RWPE2 (cell line): ENCODE measurements around the gene MRPL37.

Experiments
- ATAC-seq: fragments of 200-7000 bp; cut with Tn5 transposase; 3 replicates; pipeline ENCODE4 v1.9.1; 2021; ENCODE audit warnings: low read depth
- DNase-seq: peaks from one replicate; pipeline ENCODE4 v3.0.0-alpha.2; 2020; ENCODE audit warnings: low spot score
- H3K27ac ChIP-seq: fragments of 450-650 bp; 2 replicates; pipeline ENCODE4 v1.5.1; 2017; ENCODE audit warnings: mild to moderate bottlenecking; ENCODE audit not compliant: poor library complexity, severe bottlenecking
- H3K27me3 ChIP-seq: fragments of 250-450 bp; sonication (Bioruptor Pico); 2 replicates; pipeline ENCODE4 v1.5.1; 2021; ENCODE audit warnings: mild to moderate bottlenecking, moderate library complexity; ENCODE audit not compliant: insufficient read depth, poor library complexity, severe bottlenecking
- H3K36me3 ChIP-seq: fragments of 250-450 bp; sonication (Bioruptor Pico); 2 replicates; pipeline ENCODE4 v1.5.1; 2020; ENCODE audit warnings: low read depth, mild to moderate bottlenecking, moderate library complexity
- H3K4me1 ChIP-seq: fragments of 250-450 bp; sonication (Bioruptor Pico); 2 replicates; pipeline ENCODE4 v1.5.1; 2021; ENCODE audit warnings: mild to moderate bottlenecking, moderate library complexity; ENCODE audit not compliant: insufficient read depth, poor library complexity, severe bottlenecking
- H3K4me3 ChIP-seq: fragments of 250-450 bp; sonication (Bioruptor Pico); 2 replicates; pipeline ENCODE4 v1.5.1; 2021; ENCODE audit warnings: mild to moderate bottlenecking, moderate library complexity; ENCODE audit not compliant: severe bottlenecking
- H3K9me3 ChIP-seq: fragments of 250-450 bp; sonication (Bioruptor Pico); 2 replicates; pipeline ENCODE4 v1.5.1; 2021; ENCODE audit warnings: mild to moderate bottlenecking, moderate library complexity; ENCODE audit not compliant: severe bottlenecking
- TF ChIP-seq, protein P1 (sequence below): fragments of 450-650 bp; IDR thresholded peaks from one replicate; pipeline ENCODE4 v1.5.1; 2017; ENCODE audit warnings: mild to moderate bottlenecking, moderate library complexity; ENCODE audit not compliant: poor library complexity, severe bottlenecking

The MRPL37 gene

DNA sequence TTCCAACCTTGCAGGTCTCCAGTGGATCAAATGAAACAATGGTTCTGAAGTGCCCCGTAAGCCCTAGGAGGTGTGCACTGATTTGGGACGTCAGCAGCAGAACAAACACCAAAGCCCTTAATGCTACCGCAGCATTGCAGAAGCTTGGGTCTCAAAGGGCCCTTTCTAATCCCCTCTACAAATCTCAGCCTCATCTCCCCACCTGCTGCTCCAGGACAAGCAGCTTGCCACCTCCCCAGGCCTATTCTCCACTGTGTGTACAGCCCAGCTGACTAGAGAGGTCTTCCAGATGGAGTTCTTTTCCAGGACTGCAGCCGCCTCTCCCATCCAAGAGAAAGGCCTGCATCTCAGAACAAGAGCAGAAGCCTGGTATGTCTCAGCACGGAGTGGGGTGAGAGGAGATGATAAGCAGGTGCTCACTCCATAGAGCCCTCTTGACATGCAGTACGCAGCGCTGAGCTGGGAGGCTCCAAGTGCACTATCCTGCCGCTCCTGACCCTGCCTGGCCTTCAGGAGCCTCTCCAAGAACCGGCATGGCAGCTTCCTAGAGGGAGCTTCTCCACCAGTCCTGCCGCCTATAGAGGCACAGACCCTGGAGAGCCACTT, 46.3 kb downstream of the MRPL37 start:
- no peaks in the 10 kb centered on the region for H3K9me3 ChIP-seq
- DNase-seq (no peak), ATAC-seq (no peak)
- TF ChIP-seq, protein P1, sequence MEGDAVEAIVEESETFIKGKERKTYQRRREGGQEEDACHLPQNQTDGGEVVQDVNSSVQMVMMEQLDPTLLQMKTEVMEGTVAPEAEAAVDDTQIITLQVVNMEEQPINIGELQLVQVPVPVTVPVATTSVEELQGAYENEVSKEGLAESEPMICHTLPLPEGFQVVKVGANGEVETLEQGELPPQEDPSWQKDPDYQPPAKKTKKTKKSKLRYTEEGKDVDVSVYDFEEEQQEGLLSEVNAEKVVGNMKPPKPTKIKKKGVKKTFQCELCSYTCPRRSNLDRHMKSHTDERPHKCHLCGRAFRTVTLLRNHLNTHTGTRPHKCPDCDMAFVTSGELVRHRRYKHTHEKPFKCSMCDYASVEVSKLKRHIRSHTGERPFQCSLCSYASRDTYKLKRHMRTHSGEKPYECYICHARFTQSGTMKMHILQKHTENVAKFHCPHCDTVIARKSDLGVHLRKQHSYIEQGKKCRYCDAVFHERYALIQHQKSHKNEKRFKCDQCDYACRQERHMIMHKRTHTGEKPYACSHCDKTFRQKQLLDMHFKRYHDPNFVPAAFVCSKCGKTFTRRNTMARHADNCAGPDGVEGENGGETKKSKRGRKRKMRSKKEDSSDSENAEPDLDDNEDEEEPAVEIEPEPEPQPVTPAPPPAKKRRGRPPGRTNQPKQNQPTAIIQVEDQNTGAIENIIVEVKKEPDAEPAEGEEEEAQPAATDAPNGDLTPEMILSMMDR, result no peak
- no peaks in the 10 kb centered on the region for H3K27me3 ChIP-seq
- no peaks in the 10 kb centered on the region for H3K36me3 ChIP-seq
- no peaks in the 10 kb centered on the region for H3K4me1 ChIP-seq
- no peak overlapping the region for H3K4me3 ChIP-seq
- no peak overlapping the region for H3K27ac ChIP-seq

DNA sequence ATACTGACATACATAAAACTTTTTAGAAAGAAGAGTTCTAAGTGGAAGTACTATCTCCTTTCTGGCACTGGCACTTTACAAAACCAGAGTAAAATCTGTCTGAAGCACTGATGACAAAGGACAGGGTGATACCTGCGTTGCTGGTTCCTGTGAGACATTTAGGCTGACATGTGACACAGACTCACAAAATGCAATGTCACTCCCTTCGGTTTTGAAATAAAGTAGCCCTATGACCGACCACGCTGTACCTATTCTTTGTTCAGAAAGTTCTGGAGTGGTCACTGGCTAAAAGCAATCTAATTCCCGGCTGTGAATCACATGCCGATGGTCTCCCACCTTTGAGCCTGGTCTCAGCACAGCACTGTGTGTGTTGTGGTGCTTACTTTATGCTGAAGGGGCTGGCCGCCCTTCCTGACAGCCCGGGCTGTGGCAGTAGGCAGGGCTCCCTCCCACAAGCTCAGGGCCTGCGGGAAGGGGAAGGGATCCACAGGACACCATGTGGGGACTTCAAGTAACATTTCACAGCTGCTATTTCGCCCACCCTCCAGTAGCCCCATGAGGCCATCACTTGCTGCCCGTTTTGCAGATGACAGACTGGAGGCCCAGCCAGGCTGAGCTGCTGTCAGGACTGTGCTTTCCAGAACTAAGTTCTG, 48.0 kb downstream of the MRPL37 start:
- no peak overlapping the region for H3K27ac ChIP-seq
- ATAC-seq, result no peak
- H3K9me3 ChIP-seq, result no peaks in the 10 kb centered on the region
- H3K27me3 ChIP-seq, result no peaks in the 10 kb centered on the region
- H3K36me3 ChIP-seq, result no peaks in the 10 kb centered on the region
- no peak overlapping the region for H3K4me3 ChIP-seq
- DNase-seq, result no peak
- peaks cover 3% of the 10 kb centered on the region for H3K4me1 ChIP-seq
- TF ChIP-seq, protein P1, result no peak

DNA sequence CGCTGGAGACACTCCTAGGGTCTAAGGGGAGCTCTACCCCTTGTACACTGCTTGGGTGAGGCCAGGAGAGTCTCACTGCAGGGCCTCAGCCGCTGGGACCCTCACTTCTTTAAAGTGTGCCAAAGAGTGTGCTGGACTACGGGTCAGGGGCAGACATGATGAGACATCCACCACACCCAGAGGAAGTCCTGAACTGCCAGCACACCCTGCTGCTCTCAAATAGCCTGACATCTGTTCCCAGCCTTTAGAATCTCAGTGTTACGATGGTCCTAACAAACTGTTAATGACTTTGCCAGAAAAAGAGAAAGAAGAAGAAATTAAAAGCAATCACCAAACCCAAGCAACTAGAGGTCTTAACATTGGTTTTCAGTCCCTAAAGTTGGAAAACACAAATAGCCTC, 49.0 kb downstream of the MRPL37 start:
- no peak overlapping the region for H3K4me3 ChIP-seq
- DNase-seq (no peak), ATAC-seq (no peak)
- peaks cover 11% of the 10 kb centered on the region for H3K4me1 ChIP-seq
- TF ChIP-seq, protein P1, result no peak
- no peaks in the 10 kb centered on the region for H3K27me3 ChIP-seq
- H3K36me3 ChIP-seq, result no peaks in the 10 kb centered on the region
- no peaks in the 10 kb centered on the region for H3K9me3 ChIP-seq
- H3K27ac ChIP-seq, result no peak overlapping the region

DNA sequence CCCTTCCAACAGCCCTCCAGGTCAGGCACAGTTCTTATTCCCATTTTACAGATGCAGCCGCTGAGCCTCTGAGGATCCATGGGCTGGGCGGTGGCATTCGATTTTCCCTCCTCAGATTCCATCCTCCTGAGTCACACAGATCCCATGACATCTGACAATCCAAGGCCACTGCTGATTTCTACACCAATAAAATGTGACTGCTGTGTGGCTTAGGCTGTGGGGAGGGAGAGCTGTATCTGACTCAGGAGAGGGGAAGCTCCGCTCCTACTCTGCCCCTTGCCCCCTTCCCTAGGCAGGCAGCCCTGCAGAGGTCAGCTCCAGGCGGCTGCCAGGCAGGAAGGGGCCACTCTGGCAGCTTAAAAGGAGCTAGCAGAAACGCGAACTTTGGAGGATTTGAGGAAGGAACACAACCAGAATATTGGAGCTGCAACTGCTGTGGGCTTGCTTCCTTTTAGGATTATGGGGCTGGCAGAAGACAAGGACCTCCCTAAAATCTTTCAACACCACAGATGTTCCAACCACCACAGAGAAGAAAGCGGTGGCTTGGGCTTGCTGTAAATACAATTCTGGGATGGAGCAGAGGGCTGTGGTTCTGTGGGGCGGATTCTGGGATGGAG, 50.0 kb downstream of the MRPL37 start:
- DNase-seq (no peak), ATAC-seq (no peak)
- Histone ChIP-seq H3K9me3 (no peaks in the 10 kb centered on the region), H3K27ac (no peak overlapping the region), H3K27me3 (no peaks in the 10 kb centered on the region), H3K4me1 (peaks cover 19% of the 10 kb centered on the region), H3K4me3 (no peak overlapping the region), H3K36me3 (no peaks in the 10 kb centered on the region)
- TF ChIP-seq, protein P1, result no peak

DNA sequence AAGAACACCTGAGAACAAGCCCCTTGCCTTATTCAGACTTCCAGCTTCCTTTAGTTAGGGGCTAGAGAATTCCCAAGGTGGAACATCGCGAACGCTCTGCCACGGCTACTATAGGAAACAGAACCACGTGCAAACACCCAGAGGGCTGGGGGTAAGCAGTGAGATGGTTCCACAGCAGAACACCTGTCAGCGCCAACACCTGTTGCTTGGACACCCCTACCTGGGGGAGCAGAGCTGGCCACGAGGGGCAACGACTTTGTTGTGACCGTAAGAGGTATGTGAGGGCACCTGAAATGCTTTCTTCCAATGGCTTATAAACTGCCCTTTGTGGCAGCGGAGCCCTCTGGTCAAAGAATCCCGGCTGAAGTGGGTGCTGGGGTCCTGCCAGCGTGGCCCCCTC, 50.7 kb downstream of the MRPL37 start:
- TF ChIP-seq, protein P1, result no peak
- ATAC-seq, result no peak
- DNase-seq, result no peak
- Histone ChIP-seq H3K9me3 (no peaks in the 10 kb centered on the region), H3K4me3 (no peak overlapping the region), H3K4me1 (peaks cover 19% of the 10 kb centered on the region), H3K27ac (no peak overlapping the region), H3K36me3 (no peaks in the 10 kb centered on the region), H3K27me3 (no peaks in the 10 kb centered on the region)
